Measurements from ENCODE around the gene PRTN3.

PRTN3 gene

GRCh38 chr19:798415-799075, 42.3 kb upstream of the PRTN3 start:
- Histone ChIP-seq H3K4me1 (ENCODE audit: insufficient read depth, low read length) (peaks cover 22% of the 10 kb centered on the region), H3K9ac (ENCODE audit: low read depth, low read length) (peak overlapping the region; percentile 98), H3K27ac (ENCODE audit: low read depth, low read length) (peak overlapping the region; percentile 97), H3K4me3 (ENCODE audit: low read length) (peak overlapping the region; percentile 99), H3K9me3 (ENCODE audit: insufficient read depth, low read depth, low read length) (no peaks in the 10 kb centered on the region), H3K36me3 (ENCODE audit: insufficient read depth, low read length) (peaks cover 44% of the 10 kb centered on the region), H3K27me3 (ENCODE audit: insufficient read depth, low read length) (no peaks in the 10 kb centered on the region)
- WGBS, result under 1% methylated on average over 44 of the region's 44 CpGs

- Histone ChIP-seq H3K27ac (ENCODE audit: low read depth, low read length) (peak overlapping the region; percentile 97), H3K36me3 (ENCODE audit: insufficient read depth, low read length) (peaks cover 52% of the 10 kb centered on the region), H3K9me3 (ENCODE audit: insufficient read depth, low read depth, low read length) (no peaks in the 10 kb centered on the region), H3K9ac (ENCODE audit: low read depth, low read length) (peak overlapping the region; percentile 98), H3K4me3 (ENCODE audit: low read length) (peak overlapping the region; percentile 99), H3K4me1 (ENCODE audit: insufficient read depth, low read length) (peaks cover 22% of the 10 kb centered on the region), H3K27me3 (ENCODE audit: insufficient read depth, low read length) (no peaks in the 10 kb centered on the region)
- 15% methylated on average over 28 of the region's 28 CpGs for WGBS
Observed at GRCh38 chr19:799076-799881, 41.5 kb upstream of the PRTN3 start.

DNA sequence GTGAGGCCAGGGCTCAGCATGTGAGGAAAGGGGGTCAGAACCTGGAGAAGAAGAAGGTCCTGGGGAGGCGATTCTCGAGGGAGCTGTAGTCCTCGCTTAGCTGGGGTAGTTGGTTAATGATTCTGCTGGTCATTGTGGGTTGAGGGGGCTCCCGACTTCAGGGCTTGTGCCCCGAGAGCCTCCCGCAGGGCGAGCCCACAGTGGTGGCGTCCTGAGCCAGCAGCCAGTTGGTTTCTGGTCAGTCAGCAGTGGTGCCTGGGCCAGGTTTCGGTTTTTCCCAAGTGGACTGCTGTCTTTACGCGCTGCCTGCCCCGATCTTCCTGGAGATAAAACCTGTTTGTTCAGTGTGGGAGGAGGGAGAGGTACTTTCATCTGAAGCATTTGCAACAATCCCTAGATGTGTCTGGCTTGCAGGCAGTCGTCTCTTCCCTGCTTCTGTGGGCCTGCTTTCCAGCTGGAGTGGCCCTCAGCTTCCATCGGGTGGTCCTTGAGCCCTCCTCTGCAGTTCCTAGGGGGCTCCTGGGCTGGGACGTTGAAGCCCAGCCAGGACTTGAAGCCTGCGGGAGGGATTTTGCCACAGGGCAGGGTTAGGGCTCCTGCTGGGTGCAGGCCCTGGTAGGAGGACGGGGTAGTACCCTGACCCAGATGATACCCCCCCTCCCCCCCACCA, 40.3 kb upstream of the PRTN3 start:
- Histone ChIP-seq H3K9me3 (ENCODE audit: insufficient read depth, low read depth, low read length) (no peaks in the 10 kb centered on the region), H3K27me3 (ENCODE audit: insufficient read depth, low read length) (no peaks in the 10 kb centered on the region), H3K9ac (ENCODE audit: low read depth, low read length) (peak overlapping the region; percentile 47), H3K4me3 (ENCODE audit: low read length) (peak overlapping the region; percentile 32; the same call in 1 of the 2 replicates), H3K36me3 (ENCODE audit: insufficient read depth, low read length) (peaks cover 64% of the 10 kb centered on the region), H3K27ac (ENCODE audit: low read depth, low read length) (peak overlapping the region; percentile 46; the same call in 1 of the 2 replicates), H3K4me1 (ENCODE audit: insufficient read depth, low read length) (peaks cover 22% of the 10 kb centered on the region)
- 82% methylated on average over 17 of the region's 17 CpGs for WGBS

DNA sequence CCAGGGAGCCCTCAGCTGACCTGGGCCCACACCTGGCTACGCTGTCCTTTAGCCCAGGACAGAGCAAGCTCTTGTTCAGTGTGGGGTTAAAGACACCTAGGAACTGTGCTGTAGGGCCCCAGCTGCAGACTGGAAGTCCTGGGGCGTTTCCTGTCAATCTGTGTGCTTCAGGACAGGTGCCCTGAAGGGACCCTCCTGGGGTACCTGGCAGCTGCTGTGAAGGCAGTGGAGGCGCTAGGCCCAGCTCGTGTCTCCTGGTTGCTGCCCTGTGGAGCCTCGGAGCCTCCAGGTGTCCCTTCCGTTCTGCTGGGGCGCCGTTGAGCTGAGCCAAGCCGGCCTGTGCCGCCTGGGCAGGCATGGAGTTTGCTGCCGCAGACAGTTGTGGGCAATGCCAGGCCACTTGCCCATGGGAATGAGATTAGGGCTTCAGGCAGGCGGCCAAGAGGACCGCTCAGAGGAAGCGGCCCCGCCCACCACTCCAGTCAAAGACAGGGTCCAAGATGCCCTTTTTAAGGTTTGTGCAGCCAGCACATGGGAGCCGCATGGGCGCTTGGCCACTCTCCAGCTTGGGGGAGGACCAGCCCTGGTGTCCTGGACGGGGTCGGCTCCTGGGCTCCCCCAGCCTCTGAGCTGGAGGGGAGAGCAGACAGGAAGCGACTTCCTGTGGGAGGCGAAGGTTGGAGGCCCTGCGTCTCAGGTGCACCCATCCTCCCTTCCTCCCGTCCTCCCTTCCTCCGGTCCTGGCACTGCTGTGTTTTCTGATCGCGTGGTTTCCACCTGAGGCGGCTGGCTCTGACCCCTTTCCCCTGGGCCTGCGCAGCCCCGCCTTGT, 39.6 kb upstream of the PRTN3 start:
- no peaks in the 10 kb centered on the region for H3K9me3 ChIP-seq (ENCODE audit: insufficient read depth, low read depth, low read length)
- no peaks in the 10 kb centered on the region for H3K27me3 ChIP-seq (ENCODE audit: insufficient read depth, low read length)
- H3K4me3 ChIP-seq (ENCODE audit: low read length), result no peak overlapping the region; the same call in 1 of the 2 replicates
- H3K9ac ChIP-seq (ENCODE audit: low read depth, low read length), result peak overlapping the region; percentile 1; the same call in 1 of the 2 replicates
- peaks cover 22% of the 10 kb centered on the region for H3K4me1 ChIP-seq (ENCODE audit: insufficient read depth, low read length)
- WGBS, result 88% methylated on average over 29 of the region's 29 CpGs
- peaks cover 71% of the 10 kb centered on the region for H3K36me3 ChIP-seq (ENCODE audit: insufficient read depth, low read length)
- H3K27ac ChIP-seq (ENCODE audit: low read depth, low read length), result peak overlapping the region; percentile 10; the same call in 1 of the 2 replicates

- H3K36me3 ChIP-seq (ENCODE audit: insufficient read depth, low read length), result peaks cover 79% of the 10 kb centered on the region
- 89% methylated on average over 23 of the region's 23 CpGs for WGBS
- no peaks in the 10 kb centered on the region for H3K27me3 ChIP-seq (ENCODE audit: insufficient read depth, low read length)
- no peak overlapping the region for H3K4me3 ChIP-seq (ENCODE audit: low read length)
- H3K9ac ChIP-seq (ENCODE audit: low read depth, low read length), result peak overlapping the region; percentile 1; the same call in 1 of the 2 replicates
- peak overlapping the region; percentile 25; the same call in 1 of the 2 replicates for H3K27ac ChIP-seq (ENCODE audit: low read depth, low read length)
- H3K4me1 ChIP-seq (ENCODE audit: insufficient read depth, low read length), result peaks cover 22% of the 10 kb centered on the region
- no peaks in the 10 kb centered on the region for H3K9me3 ChIP-seq (ENCODE audit: insufficient read depth, low read depth, low read length)
Observed at GRCh38 chr19:801861-802497, 38.8 kb upstream of the PRTN3 start.

GRCh38 chr19:802498-803098, 38.2 kb upstream of the PRTN3 start:
- H3K9me3 ChIP-seq (ENCODE audit: insufficient read depth, low read depth, low read length), result no peaks in the 10 kb centered on the region
- H3K36me3 ChIP-seq (ENCODE audit: insufficient read depth, low read length), result peaks cover 85% of the 10 kb centered on the region
- 90% methylated on average over 28 of the region's 28 CpGs for WGBS
- H3K27ac ChIP-seq (ENCODE audit: low read depth, low read length), result no peak overlapping the region
- no peaks in the 10 kb centered on the region for H3K27me3 ChIP-seq (ENCODE audit: insufficient read depth, low read length)
- peaks cover 22% of the 10 kb centered on the region for H3K4me1 ChIP-seq (ENCODE audit: insufficient read depth, low read length)
- H3K4me3 ChIP-seq (ENCODE audit: low read length), result no peak overlapping the region
- H3K9ac ChIP-seq (ENCODE audit: low read depth, low read length), result peak overlapping the region; percentile 1; the same call in 1 of the 2 replicates

DNA sequence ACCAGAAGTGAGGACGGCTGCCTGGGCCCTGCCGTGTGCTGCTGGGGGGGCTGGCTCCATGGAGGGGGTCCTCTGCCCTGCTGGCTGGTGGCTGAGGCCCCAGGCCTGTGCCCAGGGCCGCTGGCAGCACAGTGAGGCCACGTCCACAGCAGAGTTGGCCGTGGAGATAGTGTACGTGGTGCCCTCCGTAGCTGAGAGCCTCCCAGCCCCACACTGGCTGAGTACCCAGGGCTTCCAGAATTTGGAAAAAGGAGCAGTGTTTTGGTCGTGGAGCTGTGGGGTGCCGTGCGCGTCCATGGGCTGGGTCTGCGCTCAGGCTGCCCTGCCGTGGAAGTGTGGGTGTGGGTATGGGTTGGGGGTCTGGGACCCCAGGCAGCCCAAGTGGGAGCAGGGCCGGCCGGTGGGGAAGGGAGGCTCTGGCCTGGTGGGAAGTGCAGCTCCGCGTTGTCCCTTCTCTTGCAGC, 37.7 kb upstream of the PRTN3 start:
- no peak overlapping the region for H3K9ac ChIP-seq (ENCODE audit: low read depth, low read length)
- no peak overlapping the region; the same call in 1 of the 2 replicates for H3K27ac ChIP-seq (ENCODE audit: low read depth, low read length)
- WGBS, result 94% methylated on average over 17 of the region's 17 CpGs

DNA sequence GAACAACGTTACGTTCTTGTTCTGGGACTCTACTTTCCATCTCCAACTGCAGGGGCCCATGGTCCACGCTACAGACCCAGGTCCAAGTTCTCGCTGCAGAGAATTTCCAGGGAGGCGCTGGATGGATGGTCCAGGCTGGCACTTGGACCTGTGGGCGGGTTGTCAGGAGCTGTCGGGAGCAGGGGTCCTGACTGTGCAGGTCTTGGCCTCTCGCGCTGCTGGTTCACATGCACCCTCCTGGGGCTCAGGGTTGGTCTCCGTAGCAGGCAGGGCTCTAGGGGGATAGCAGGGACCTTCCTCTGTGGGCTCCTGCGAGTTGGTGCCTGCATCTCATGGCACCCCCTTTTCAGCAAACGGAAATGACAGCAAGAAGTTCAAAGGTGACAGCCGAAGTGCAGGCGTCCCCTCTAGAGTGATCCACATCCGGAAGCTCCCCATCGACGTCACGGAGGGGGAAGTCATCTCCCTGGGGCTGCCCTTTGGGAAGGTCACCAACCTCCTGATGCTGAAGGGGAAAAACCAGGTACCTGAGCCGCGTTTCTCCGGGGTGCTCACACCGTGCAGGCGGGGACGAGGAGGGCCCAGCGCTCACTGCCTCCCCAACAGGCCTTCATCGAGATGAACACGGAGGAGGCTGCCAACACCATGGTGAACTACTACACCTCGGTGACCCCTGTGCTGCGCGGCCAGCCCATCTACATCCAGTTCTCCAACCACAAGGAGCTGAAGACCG, 36.9 kb upstream of the PRTN3 start:
- no peaks in the 10 kb centered on the region for H3K27me3 ChIP-seq (ENCODE audit: insufficient read depth, low read length)
- H3K27ac ChIP-seq (ENCODE audit: low read depth, low read length), result no peak overlapping the region; the same call in 1 of the 2 replicates
- no peaks in the 10 kb centered on the region for H3K9me3 ChIP-seq (ENCODE audit: insufficient read depth, low read depth, low read length)
- no peak overlapping the region for H3K9ac ChIP-seq (ENCODE audit: low read depth, low read length)
- 95% methylated on average over 31 of the region's 31 CpGs for WGBS
- H3K4me3 ChIP-seq (ENCODE audit: low read length), result no peak overlapping the region
- peaks cover 22% of the 10 kb centered on the region for H3K4me1 ChIP-seq (ENCODE audit: insufficient read depth, low read length)
- peaks cover 97% of the 10 kb centered on the region for H3K36me3 ChIP-seq (ENCODE audit: insufficient read depth, low read length)

More for the DNA sequence above, 37.7 kb upstream of the PRTN3 start:
- H3K4me3 ChIP-seq (ENCODE audit: low read length), result no peak overlapping the region
- H3K4me1 ChIP-seq (ENCODE audit: insufficient read depth, low read length), result peaks cover 22% of the 10 kb centered on the region
- no peaks in the 10 kb centered on the region for H3K9me3 ChIP-seq (ENCODE audit: insufficient read depth, low read depth, low read length)
- H3K36me3 ChIP-seq (ENCODE audit: insufficient read depth, low read length), result peaks cover 90% of the 10 kb centered on the region
- no peaks in the 10 kb centered on the region for H3K27me3 ChIP-seq (ENCODE audit: insufficient read depth, low read length)

GRCh38 chr19:804419-805165, 36.2 kb upstream of the PRTN3 start:
- H3K36me3 ChIP-seq (ENCODE audit: insufficient read depth, low read length), result peaks cover 99% of the 10 kb centered on the region
- no peaks in the 10 kb centered on the region for H3K9me3 ChIP-seq (ENCODE audit: insufficient read depth, low read depth, low read length)
- H3K27me3 ChIP-seq (ENCODE audit: insufficient read depth, low read length), result no peaks in the 10 kb centered on the region
- H3K4me1 ChIP-seq (ENCODE audit: insufficient read depth, low read length), result peaks cover 18% of the 10 kb centered on the region
- H3K4me3 ChIP-seq (ENCODE audit: low read length), result no peak overlapping the region
- whole genome bisulfite sequencing, result 96% methylated on average over 53 of the region's 53 CpGs
- H3K27ac ChIP-seq (ENCODE audit: low read depth, low read length), result no peak overlapping the region
- no peak overlapping the region for H3K9ac ChIP-seq (ENCODE audit: low read depth, low read length)
